ENCODE results near the gene UBL4B.
"Not testable (repeated sequence)": the region's sequence is repeated elsewhere in the genome, so short reads cannot be mapped to it uniquely, and the experiment has no call there.

Gene UBL4B
- 0 reads per million in 2 experiments for total RNA-seq

GRCh38 chr1:110112143-110112542, at the start of gene UBL4B:
TSS of gene UBL4B (plus strand) at chr1:110112443. CDS start at chr1:110112535, 92 bp downstream.
- DNase-seq (ENCODE audit: low read depth) = no peak

- no peak for DNase-seq (ENCODE audit: low read depth)
Observed at GRCh38 chr1:110062612-110063011, 49.6 kb upstream of the UBL4B start.

GRCh38 chr1:110063781-110064180, 48.5 kb upstream of the UBL4B start:
- no peak for DNase-seq (ENCODE audit: low read depth)

- no peak for DNase-seq (ENCODE audit: low read depth)
Observed at GRCh38 chr1:110064576-110065337, 47.5 kb upstream of the UBL4B start.

GRCh38 chr1:110065841-110066240, 46.4 kb upstream of the UBL4B start:
- DNase-seq (ENCODE audit: low read depth) = no peak

- DNase-seq (ENCODE audit: low read depth) = no peak
Observed at GRCh38 chr1:110067479-110067892, 44.8 kb upstream of the UBL4B start.

- no peak for DNase-seq (ENCODE audit: low read depth)
Observed at GRCh38 chr1:110067893-110068645, 44.2 kb upstream of the UBL4B start.

GRCh38 chr1:110068646-110069403, 43.4 kb upstream of the UBL4B start:
- DNase-seq (ENCODE audit: low read depth) = peak; percentile 14

- DNase-seq (ENCODE audit: low read depth) = no peak
Observed at GRCh38 chr1:110069404-110070281, 42.6 kb upstream of the UBL4B start.

GRCh38 chr1:110070282-110070669, 42.0 kb upstream of the UBL4B start:
- DNase-seq (ENCODE audit: low read depth) = no peak

GRCh38 chr1:110070671-110071242, 41.5 kb upstream of the UBL4B start, which contains the start of gene ALX3:
TSS of gene ALX3 (minus strand) at chr1:110070672. CDS start at chr1:110070612, 60 bp downstream.
- no peak for DNase-seq (ENCODE audit: low read depth)

- no peak for DNase-seq (ENCODE audit: low read depth)
Observed at GRCh38 chr1:110074166-110074565, 38.1 kb upstream of the UBL4B start.

GRCh38 chr1:110076789-110077500, 35.3 kb upstream of the UBL4B start:
- DNase-seq (ENCODE audit: low read depth) = no peak

- DNase-seq (ENCODE audit: low read depth) = not testable (repeated sequence)
Observed at GRCh38 chr1:110079995-110080394, 32.2 kb upstream of the UBL4B start.

- no peak for DNase-seq (ENCODE audit: low read depth)
Observed at GRCh38 chr1:110081061-110081460, 31.2 kb upstream of the UBL4B start.

GRCh38 chr1:110082477-110082876, 29.8 kb upstream of the UBL4B start:
- no peak for DNase-seq (ENCODE audit: low read depth)

GRCh38 chr1:110083061-110083865, 29.0 kb upstream of the UBL4B start:
- DNase-seq (ENCODE audit: low read depth) = no peak

- no peak for DNase-seq (ENCODE audit: low read depth)
Observed at GRCh38 chr1:110083866-110084226, 28.4 kb upstream of the UBL4B start.

- no peak for DNase-seq (ENCODE audit: low read depth)
Observed at GRCh38 chr1:110084227-110085078, 27.8 kb upstream of the UBL4B start.
